H1 (cell line): ENCODE results near the gene SIT1. TPM values are rescaled to one million over a fixed set of nuclear protein-coding genes. Genes with fewer than 3 reads are reported as not detected.

Source experiments
- CTCF ChIA-PET: fragments of 300-600 bp; sonication (Branson Sonifier 250); formaldehyde crosslinking; loops from one replicate; lab custom pipeline; 2021; ENCODE audit not compliant: partially characterized antibody; lab: Charles Lee
- POLR2A ChIA-PET: fragments of 300-600 bp; sonication (Branson Sonifier 250); formaldehyde crosslinking; loops from one replicate; lab custom pipeline; 2021; ENCODE audit warnings: inconsistent platforms; ENCODE audit not compliant: partially characterized antibody; lab: Charles Lee
- DNase-seq, 2 experiments: peaks; one replicate each; pipeline versions ENCODE4 v3.0.0 to v3.0.0-alpha.2; 2010 to 2022; ENCODE audit warnings: low spot score in 2 of 2, low read depth in 1 of 2, mixed read lengths in 1 of 2
- FAIRE-seq: peaks from 2 replicates; lab custom pipeline; 2011; peaks lifted over from hg19 to GRCh38; lab: Jason Lieb, UNC
- H2AFZ ChIP-seq: 2 replicates; pipeline ENCODE4 v1.8.1; 2012; ENCODE audit warnings: low read length, inconsistent platforms
- H2AK5ac ChIP-seq: 2 replicates; pipeline ENCODE4 v1.6.1; 2013; ENCODE audit warnings: low read depth, low read length
- H2BK120ac ChIP-seq: replicated peaks from 2 replicates; pipeline ENCODE3; 2013; ENCODE audit warnings: low read depth, low read length, inconsistent platforms
- H2BK12ac ChIP-seq: 2 replicates; pipeline ENCODE4 v1.6.1; 2013; ENCODE audit warnings: low read depth, low read length
- H2BK15ac ChIP-seq: 2 replicates; pipeline ENCODE4 v1.6.1; 2013; ENCODE audit warnings: low read length
- H2BK20ac ChIP-seq: 2 replicates; pipeline ENCODE4 v1.6.1; 2013; ENCODE audit warnings: low read length
- H2BK5ac ChIP-seq: 2 replicates; pipeline ENCODE4 v1.6.1; 2013; ENCODE audit warnings: low read depth, low read length
- H3K14ac ChIP-seq: 2 replicates; pipeline ENCODE4 v1.6.1; 2013; ENCODE audit warnings: inconsistent platforms; ENCODE audit not compliant: insufficient read length
- H3K18ac ChIP-seq: 2 replicates; pipeline ENCODE4 v1.6.1; 2013; ENCODE audit warnings: low read length; ENCODE audit errors: extremely low read depth
- H3K23ac ChIP-seq: 2 replicates; pipeline ENCODE4 v1.6.1; 2013; ENCODE audit warnings: inconsistent platforms; ENCODE audit not compliant: insufficient read length
- H3K23me2 ChIP-seq: 2 replicates; pipeline ENCODE4 v1.6.1; 2013; ENCODE audit warnings: low read depth, low read length
- H3K27ac ChIP-seq: 2 replicates; pipeline ENCODE4 v1.6.1; 2011; ENCODE audit warnings: low read depth, low read length, inconsistent platforms
- H3K27me3 ChIP-seq, 4 experiments: replicated peaks in 1 of 4; 1 replicate in 1 of 4; 2 replicates in 3 of 4; pipeline versions ENCODE4 v1.6.1 to v1.8.1; 2011 to 2013; ENCODE audit warnings: low read length in 3 of 4, mild to moderate bottlenecking in 3 of 4, inconsistent platforms in 2 of 4, mixed read lengths in 2 of 4, moderate library complexity in 1 of 4; ENCODE audit not compliant: control insufficient read depth in 3 of 4, insufficient read depth in 3 of 4; ENCODE audit errors: extremely low read depth in 1 of 4
- H3K36me3 ChIP-seq, 4 experiments: 2 replicates each; pipeline versions ENCODE4 v1.6.1 to v1.8.1; 2011 to 2013; ENCODE audit warnings: mild to moderate bottlenecking in 4 of 4, low read length in 3 of 4, moderate library complexity in 2 of 4, control low read depth in 1 of 4, inconsistent platforms in 1 of 4; ENCODE audit not compliant: insufficient read depth in 4 of 4, control insufficient read depth in 2 of 4
- H3K4ac ChIP-seq: replicated peaks from 2 replicates; pipeline ENCODE3; 2013; ENCODE audit warnings: low read length, low read depth, mixed read lengths, inconsistent platforms; ENCODE audit not compliant: insufficient read length
- H3K4me1 ChIP-seq, 4 experiments: replicated peaks in 1 of 4; 1 replicate in 1 of 4; 2 replicates in 3 of 4; pipeline versions ENCODE4 v1.6.1 to v1.8.1; 2011 to 2013; ENCODE audit warnings: low read length in 3 of 4, inconsistent platforms in 2 of 4, mixed read lengths in 1 of 4; ENCODE audit not compliant: insufficient read depth in 4 of 4, control insufficient read depth in 3 of 4
- H3K4me2 ChIP-seq, 2 experiments: 2 replicates each; pipeline versions ENCODE4 v1.6.1 to v1.8.1; 2011 to 2013; ENCODE audit warnings: low read depth in 2 of 2, low read length in 2 of 2, control low read depth in 1 of 2, inconsistent platforms in 1 of 2, mild to moderate bottlenecking in 1 of 2; ENCODE audit not compliant: insufficient read depth in 1 of 2
- H3K4me3 ChIP-seq, 4 experiments: fragments of 200-600, 300-600 bp in 1 of 4; sonication (generic), shearing (Covaris generic), sonication (Bioruptor Twin) in 1 of 4; 2 replicates each; pipeline versions ENCODE4 v1.5.1 to v1.8.1; 2011 to 2016; ENCODE audit warnings: low read length in 4 of 4, low read depth in 3 of 4, control low read depth in 2 of 4, inconsistent platforms in 2 of 4, mild to moderate bottlenecking in 2 of 4, mixed read lengths in 1 of 4, moderate library complexity in 1 of 4; ENCODE audit not compliant: insufficient read depth in 2 of 4; ENCODE audit errors: extremely low read depth in 1 of 4
- H3K56ac ChIP-seq: replicated peaks from 2 replicates; pipeline ENCODE3; 2013; ENCODE audit warnings: low read depth, mild to moderate bottlenecking, mixed read lengths, low read length, inconsistent platforms; ENCODE audit not compliant: insufficient read length
- H3K79me1 ChIP-seq: 2 replicates; pipeline ENCODE4 v1.6.1; 2013; ENCODE audit warnings: low read depth, low read length, control low read depth
- H3K79me2 ChIP-seq, 2 experiments: 2 replicates each; pipeline versions ENCODE4 v1.6.1 to v1.8.1; 2012 to 2013; ENCODE audit warnings: low read length in 2 of 2, mild to moderate bottlenecking in 2 of 2, inconsistent platforms in 1 of 2; ENCODE audit not compliant: insufficient read depth in 2 of 2, control insufficient read depth in 1 of 2
- H3K9ac ChIP-seq, 4 experiments: replicated peaks in 1 of 4; 1 replicate in 1 of 4; 2 replicates in 3 of 4; pipeline versions ENCODE4 v1.6.1 to v1.8.1; 2011 to 2013; ENCODE audit warnings: low read depth in 3 of 4, low read length in 3 of 4, control low read depth in 2 of 4, mild to moderate bottlenecking in 2 of 4, moderate library complexity in 2 of 4, inconsistent platforms in 1 of 4; ENCODE audit errors: extremely low read depth in 1 of 4
- H3K9me3 ChIP-seq, 2 experiments: 2 replicates each; pipeline versions ENCODE4 v1.6.1 to v1.8.1; 2012 to 2013; ENCODE audit warnings: mild to moderate bottlenecking in 2 of 2, moderate library complexity in 2 of 2, control low read depth in 1 of 2, inconsistent platforms in 1 of 2, low read depth in 1 of 2, low read length in 1 of 2, mixed read lengths in 1 of 2; ENCODE audit not compliant: insufficient read depth in 2 of 2
- H4K20me1 ChIP-seq, 2 experiments: replicated peaks in 1 of 2; 2 replicates each; pipeline versions ENCODE3 to v1.8.1; 2011 to 2013; ENCODE audit warnings: inconsistent platforms in 2 of 2, low read length in 2 of 2, mild to moderate bottlenecking in 1 of 2; ENCODE audit not compliant: insufficient read depth in 2 of 2, control insufficient read depth in 1 of 2
- H4K5ac ChIP-seq: 2 replicates; pipeline ENCODE4 v1.6.1; 2013; ENCODE audit warnings: low read length, low read depth, mixed read lengths, inconsistent platforms; ENCODE audit not compliant: insufficient read length
- H4K8ac ChIP-seq: 2 replicates; pipeline ENCODE4 v1.8.0; 2013; ENCODE audit warnings: mild to moderate bottlenecking, moderate library complexity, low read length, inconsistent platforms; ENCODE audit not compliant: insufficient read depth; ENCODE audit errors: extremely low read depth
- H4K91ac ChIP-seq: replicated peaks from 2 replicates; pipeline ENCODE3; 2013; ENCODE audit warnings: low read length, mixed read lengths, inconsistent platforms; ENCODE audit not compliant: insufficient read length
- ATF2 ChIP-seq: IDR thresholded peaks from 2 replicates; pipeline ENCODE4 v1.6.1; 2012; ENCODE audit warnings: low read length, inconsistent platforms
- BCL11A ChIP-seq, 2 experiments: IDR thresholded peaks; one replicate each; pipeline ENCODE4 v1.6.1; 2011; ENCODE audit warnings: low read depth in 2 of 2, low read length in 2 of 2, mild to moderate bottlenecking in 2 of 2
- E2F6 ChIP-seq: IDR thresholded peaks from 2 replicates; pipeline ENCODE4 v1.6.1; 2012; ENCODE audit warnings: inconsistent platforms
- EP300 ChIP-seq, 2 experiments: IDR thresholded peaks; 1 replicate in 1 of 2; 2 replicates in 1 of 2; pipeline ENCODE4 v1.6.1; 2011 to 2012; ENCODE audit warnings: low read depth in 2 of 2, low read length in 2 of 2, mild to moderate bottlenecking in 2 of 2, borderline replicate concordance in 1 of 2, inconsistent platforms in 1 of 2, moderate library complexity in 1 of 2
- EZH2 ChIP-seq: fragments of 200-600 bp; sonication (generic); IDR thresholded peaks from 2 replicates; pipeline ENCODE4 v1.7.1; 2012; ENCODE audit warnings: low read depth, mild to moderate bottlenecking, moderate library complexity, low read length, inconsistent platforms; ENCODE audit not compliant: severe bottlenecking
- HDAC6 ChIP-seq: IDR thresholded peaks from one replicate; pipeline ENCODE4 v1.7.1; 2012; ENCODE audit warnings: low read depth, mild to moderate bottlenecking, inconsistent platforms, low read length, moderate library complexity
- RFX5 ChIP-seq: IDR thresholded peaks from 2 replicates; pipeline ENCODE4 v1.6.1; 2011; ENCODE audit warnings: low read depth, low read length, improper control_type of control experiment, borderline replicate concordance
- RNF2 ChIP-seq: fragments of 200-900, 300-1000 bp; sonication (generic); IDR thresholded peaks from 2 replicates; pipeline ENCODE4 v1.7.1; 2016; ENCODE audit warnings: borderline replicate concordance, low read depth, mild to moderate bottlenecking, antibody characterized with exemption, low read length; ENCODE audit not compliant: poor library complexity, severe bottlenecking; ENCODE audit errors: missing control alignments
- SUZ12 ChIP-seq: fragments of 200-600 bp; sonication (generic); IDR thresholded peaks from 2 replicates; pipeline ENCODE4 v1.6.1; 2012; ENCODE audit warnings: mild to moderate bottlenecking, inconsistent platforms, low read length, moderate library complexity, mixed read lengths
- TCF12 ChIP-seq: IDR thresholded peaks from 2 replicates; pipeline ENCODE4 v1.6.1; 2011; ENCODE audit warnings: low read depth, mild to moderate bottlenecking, low read length
- WGBS, 2 experiments: shearing (Covaris generic) in 1 of 2; methylation state at CpG; one replicate each; pipeline versions ENCODE4 v1.1.6 to v1.1.7; 2013 to 2015; ENCODE audit warnings: low lambda C conversion rate in 2 of 2, mixed read lengths in 2 of 2, inconsistent platforms in 1 of 2, low coverage in 1 of 2, missing lambda C conversion rate in 1 of 2; ENCODE audit not compliant: insufficient replicate concordance in 2 of 2, insufficient coverage in 1 of 2, insufficient read length in 1 of 2; ENCODE audit errors: extremely low coverage in 1 of 2, missing lambda C conversion rate in 1 of 2; 5-methylcytosine and 5-hydroxymethylcytosine counted together
- polyA plus RNA-seq, 7 experiments: library from polyadenylated mRNA; depleted of rRNA in 3 of 7; stranded (reverse) in 5 of 7; unstranded in 2 of 7; fragments of >200 nt in 5 of 7; fragments of 200-250 nt in 2 of 7; gene quantifications; 1 replicate in 5 of 7; 2 replicates in 1 of 7; 4 replicates in 1 of 7; pipeline versions ENCODE4 v1.2.1 to v1.2.3, GENCODE V29; 2011 to 2013; ENCODE audit warnings: missing spikeins in 2 of 7, mixed read lengths in 2 of 7
- total RNA-seq: library from RNA; stranded (reverse); fragmentation: NEBNext Ultra II Directional; extraction: Animal tissue kit (Norgen Biotek cat#: 25700); gene quantifications from 2 replicates; pipeline ENCODE4 v1.2.1, GENCODE V29; 2021

SIT1 gene
- total and polyA plus RNA-seq, 2 of the 8 experiments (the other 6 are each of a cell fraction or from before 2014, with no cell fraction given): 8.2 to 12.8 TPM

GRCh38 chr9:35662437-35662836 lies 11.7 kb upstream of the SIT1 start:
- H3K23ac ChIP-seq: no peak overlapping the region
- DNase-seq (no peak), FAIRE-seq (no peak)
- H2AK5ac ChIP-seq: no peak overlapping the region
- no peak overlapping the region for H4K91ac ChIP-seq
- H3K36me3 ChIP-seq: peaks cover 6 to 32% (median 13%) of the 10 kb centered on the region in 4 experiments
- H3K4ac ChIP-seq: no peak overlapping the region
- H3K4me3 ChIP-seq: no peak overlapping the region
- no peaks in the 10 kb centered on the region; a peak in 1 of 4 replicates for H3K79me2 ChIP-seq
- H2BK5ac ChIP-seq: no peak overlapping the region
- H2BK12ac ChIP-seq: no peak overlapping the region
- H3K4me1 ChIP-seq: peaks cover 0 to 5% (median 1%) of the 10 kb centered on the region in 4 experiments; a peak in 6 of 7 replicates
- CTCF ChIA-PET: interaction anchor here (0.6 to 15.9 kb wide), 17 partner anchors 10 to 206 kb away, joined by 3 to 347 read pairs (median 15); partner anchors contain the start of genes CA9, CREB3, GBA2 and RGP1
- H2AFZ ChIP-seq: no peak overlapping the region
- H4K8ac ChIP-seq: no peak overlapping the region
- WGBS, 2 experiments: 88% methylated on average over 7 of the region's 7 CpGs; no CpG with 5 or more reads in 1 of the 2 experiments
- H3K23me2 ChIP-seq: peaks cover 9% of the 10 kb centered on the region
- no peak overlapping the region for H2BK120ac ChIP-seq
- H4K5ac ChIP-seq: no peak overlapping the region
- peaks cover 2 to 6% of the 10 kb centered on the region in 2 experiments for H4K20me1 ChIP-seq
- no peak overlapping the region for H3K4me2 ChIP-seq
- H3K27ac ChIP-seq: no peak overlapping the region
- POLR2A ChIA-PET: interaction anchor here (1.2 to 7.9 kb wide), 3 partner anchors 17 to 30 kb away, joined by 3 to 84 read pairs (median 55); partner anchors contain the start of gene TPM2
- H3K27me3 ChIP-seq: no peaks in the 10 kb centered on the region
- H3K79me1 ChIP-seq: peaks cover 2% of the 10 kb centered on the region; the same call in 1 of the 2 replicates
- H2BK20ac ChIP-seq: no peak overlapping the region
- H3K9ac ChIP-seq: no peak overlapping the region
- no peak overlapping the region for H3K14ac ChIP-seq
- no peak overlapping the region for H2BK15ac ChIP-seq
- H3K9me3 ChIP-seq: no peaks in the 10 kb centered on the region
- H3K56ac ChIP-seq: no peak overlapping the region
- no peak overlapping the region for H3K18ac ChIP-seq
- no peak for TF ChIP-seq EZH2
- no peak for TF ChIP-seq SUZ12
- no peak for TF ChIP-seq BCL11A (IDR thresholded peaks at IDR 0.05; ENCODE audit: low read depth in 2 of 2, low read length in 2 of 2)
- no peak for TF ChIP-seq HDAC6
- TF ChIP-seq E2F6: no peak
- no peak for TF ChIP-seq TCF12
- no peak for TF ChIP-seq EP300 (IDR thresholded peaks at IDR 0.05; ENCODE audit: borderline replicate concordance in 1 of 2, low read depth in 2 of 2, low read length in 2 of 2)
- TF ChIP-seq RNF2: no peak
- no peak for TF ChIP-seq RFX5
- no peak for TF ChIP-seq ATF2
